SU-DHL-6 (cell line): ENCODE measurements around the gene MED28.

Source experiments
- H2AFZ ChIP-seq: fragments of 200-600 bp; sonication (generic); 2 replicates; pipeline ENCODE4 v1.6.1; 2014; ENCODE audit warnings: low read depth, mild to moderate bottlenecking, moderate library complexity, mixed read lengths, antibody characterized with exemption, low read length; ENCODE audit not compliant: severe bottlenecking
- H3F3A ChIP-seq: fragments of 200-600 bp; shearing (Covaris generic); 2 replicates; pipeline ENCODE4 v1.6.0; 2016; ENCODE audit warnings: antibody characterized with exemption, mild to moderate bottlenecking; ENCODE audit not compliant: insufficient read depth
- H3K27ac ChIP-seq: fragments of 200-600 bp; sonication (generic); 2 replicates; pipeline ENCODE4 v1.5.1; 2016; ENCODE audit warnings: low read depth, mild to moderate bottlenecking, low read length, moderate library complexity, mixed read lengths
- H3K27me3 ChIP-seq: fragments of 200-600 bp; sonication (generic), shearing (Covaris generic); 2 replicates; pipeline ENCODE4 v1.6.0; 2014; ENCODE audit warnings: mild to moderate bottlenecking, low read length
- H3K36me3 ChIP-seq: fragments of 200-600 bp; sonication (generic); 2 replicates; pipeline ENCODE4 v1.6.1; 2014; ENCODE audit warnings: mild to moderate bottlenecking, low read length, mixed read lengths
- H3K4me2 ChIP-seq: fragments of 300-600, 200-600 bp; shearing (Covaris generic), sonication (generic); 2 replicates; pipeline ENCODE4 v1.6.0; 2014; ENCODE audit warnings: low read length, low read depth, mild to moderate bottlenecking; ENCODE audit not compliant: poor library complexity, severe bottlenecking
- H3K4me3 ChIP-seq: fragments of 200-600 bp; sonication (generic); 2 replicates; pipeline ENCODE4 v1.5.1; 2014; ENCODE audit warnings: antibody characterized with exemption, low read length, mild to moderate bottlenecking, mixed read lengths; ENCODE audit not compliant: insufficient read depth, poor library complexity, severe bottlenecking
- H3K79me2 ChIP-seq: fragments of 200-600 bp; sonication (generic); 2 replicates; pipeline ENCODE4 v1.6.1; 2014; ENCODE audit warnings: mild to moderate bottlenecking, low read length, moderate library complexity; ENCODE audit not compliant: insufficient read depth
- H3K9ac ChIP-seq: fragments of 200-600 bp; sonication (generic); 2 replicates; pipeline ENCODE4 v1.7.0; 2014; ENCODE audit warnings: mild to moderate bottlenecking, low read length
- H3K9me2 ChIP-seq: fragments of 200-600 bp; sonication (generic); replicated peaks from 2 replicates; pipeline ENCODE4 v1.6.1; 2014; ENCODE audit warnings: low read length; ENCODE audit not compliant: insufficient read depth
- H3K9me3 ChIP-seq: fragments of 200-600 bp; sonication (generic); 2 replicates; pipeline ENCODE4 v1.6.1; 2014; ENCODE audit warnings: low read length, mixed read lengths; ENCODE audit not compliant: insufficient read depth
- H4K20me1 ChIP-seq: fragments of 200-600 bp; sonication (generic); 2 replicates; pipeline ENCODE4 v1.6.1; 2014; ENCODE audit warnings: low read depth, mild to moderate bottlenecking, antibody characterized with exemption, low read length, moderate library complexity, mixed read lengths
- CTCF ChIP-seq: fragments of 200-600 bp; sonication (generic); IDR thresholded peaks from one replicate; pipeline ENCODE4 v1.5.1; 2017; ENCODE audit warnings: antibody characterized with exemption, mild to moderate bottlenecking, low read length, moderate library complexity; ENCODE audit not compliant: insufficient read depth, poor library complexity, severe bottlenecking
- EZH2phosphoT487 ChIP-seq: fragments of 200-600 bp; sonication (generic), shearing (Covaris generic); conservative IDR thresholded peaks from 2 replicates; pipeline ENCODE4 v1.6.1; 2018; ENCODE audit warnings: mild to moderate bottlenecking, antibody characterized with exemption, low read length, moderate library complexity, mixed read lengths

Gene MED28

GRCh38 chr4:17624821-17625220 lies 10.4 kb downstream of the MED28 start:
- H3K27ac ChIP-seq, result no peak overlapping the region
- H4K20me1 ChIP-seq, result 0 out of 2 replicates have a peak, but pooled peaks cover 3% of the 10 kb centered on the region
- peaks cover 3% of the 10 kb centered on the region; the same call in 1 of the 2 replicates for H3K79me2 ChIP-seq
- TF ChIP-seq CTCF (no peak), EZH2phosphoT487 (no peak)
- no peaks in the 10 kb centered on the region for H3K9me2 ChIP-seq
- no peaks in the 10 kb centered on the region for H3K27me3 ChIP-seq
- no peaks in the 10 kb centered on the region for H3K9me3 ChIP-seq
- no peak overlapping the region for H2AFZ ChIP-seq
- H3K9ac ChIP-seq, result no peak overlapping the region
- H3K4me3 ChIP-seq, result no peak overlapping the region
- no peak overlapping the region for H3K4me2 ChIP-seq
- peaks cover 16% of the 10 kb centered on the region for H3K36me3 ChIP-seq
- H3F3A ChIP-seq, result no peaks in the 10 kb centered on the region

GRCh38 chr4:17630228-17630627 lies 15.8 kb downstream of the MED28 start:
- H3K79me2 ChIP-seq, result no peaks in the 10 kb centered on the region
- H3K9ac ChIP-seq, result no peak overlapping the region
- TF ChIP-seq EZH2phosphoT487 (no peak), CTCF (no peak)
- H4K20me1 ChIP-seq, result no peaks in the 10 kb centered on the region
- no peaks in the 10 kb centered on the region for H3K9me3 ChIP-seq
- H3F3A ChIP-seq, result peaks cover 12% of the 10 kb centered on the region; the same call in 1 of the 2 replicates
- H3K9me2 ChIP-seq, result no peaks in the 10 kb centered on the region
- no peak overlapping the region for H2AFZ ChIP-seq
- H3K36me3 ChIP-seq, result peaks cover 12% of the 10 kb centered on the region; the same call in 1 of the 2 replicates
- no peak overlapping the region for H3K4me3 ChIP-seq
- H3K27ac ChIP-seq, result no peak overlapping the region
- H3K27me3 ChIP-seq, result no peaks in the 10 kb centered on the region
- no peak overlapping the region for H3K4me2 ChIP-seq

GRCh38 chr4:17633600-17633999 lies 19.2 kb downstream of the MED28 start:
- Histone ChIP-seq H3F3A (peaks cover 20% of the 10 kb centered on the region; the same call in 1 of the 2 replicates), H3K79me2 (no peaks in the 10 kb centered on the region), H3K9me2 (no peaks in the 10 kb centered on the region), H4K20me1 (no peaks in the 10 kb centered on the region), H2AFZ (no peak overlapping the region), H3K27me3 (no peaks in the 10 kb centered on the region), H3K9ac (no peak overlapping the region), H3K4me2 (no peak overlapping the region), H3K9me3 (no peaks in the 10 kb centered on the region), H3K27ac (no peak overlapping the region), H3K4me3 (no peak overlapping the region), H3K36me3 (peaks cover 12% of the 10 kb centered on the region; the same call in 1 of the 2 replicates)
- TF ChIP-seq EZH2phosphoT487, result no peak
- TF ChIP-seq CTCF, result no peak

- no peaks in the 10 kb centered on the region for H3K79me2 ChIP-seq
- H3K4me3 ChIP-seq, result no peak overlapping the region
- H3K36me3 ChIP-seq, result peaks cover 12% of the 10 kb centered on the region; the same call in 1 of the 2 replicates
- TF ChIP-seq EZH2phosphoT487 (no peak), CTCF (no peak)
- no peak overlapping the region for H2AFZ ChIP-seq
- H3F3A ChIP-seq, result peaks cover 20% of the 10 kb centered on the region; the same call in 1 of the 2 replicates
- no peaks in the 10 kb centered on the region for H3K9me3 ChIP-seq
- H3K27ac ChIP-seq, result no peak overlapping the region
- no peaks in the 10 kb centered on the region for H3K9me2 ChIP-seq
- no peak overlapping the region for H3K4me2 ChIP-seq
- H4K20me1 ChIP-seq, result no peaks in the 10 kb centered on the region
- no peak overlapping the region for H3K9ac ChIP-seq
- no peaks in the 10 kb centered on the region for H3K27me3 ChIP-seq
Observed at GRCh38 chr4:17635056-17635455, 20.6 kb downstream of the MED28 start.
